IMR-90 (cell line): Measurements from ENCODE around the gene FEV. TPM values are rescaled to one million over a fixed set of nuclear protein-coding genes. Genes with fewer than 3 reads are reported as not detected.

Experiments
- ATAC-seq: fragments of 200-7000 bp; cut with Tn5 transposase; 2 replicates; pipeline ENCODE4 v1.9.1; 2020; ENCODE audit warnings: low read depth, mild to moderate bottlenecking, moderate library complexity
- BruUV-seq: library from RNA; stranded (reverse); fragments of 400-500 nt; replicated peaks from 2 replicates; lab custom pipeline; 2021; lab: Mats Ljungman, UMichigan
- CTCF ChIA-PET: fragments of 300-600 bp; formaldehyde crosslinking; extraction: SDS; loops from one replicate; lab custom pipeline; 2021; ENCODE audit warnings: antibody characterized with exemption; lab: Yijun Ruan, JAX
- POLR2A ChIA-PET: fragments of 300-600 bp; sonication (Branson Sonifier 250); formaldehyde crosslinking; loops from one replicate; lab custom pipeline; 2022; ENCODE audit warnings: antibody characterized with exemption; ENCODE audit not compliant: unreplicated experiment; lab: Charles Lee
- DNase-seq: peaks from one replicate; pipeline ENCODE4 v3.0.0; 2013
- H2AFZ ChIP-seq: replicated peaks from 2 replicates; pipeline ENCODE3; 2013; ENCODE audit warnings: low read length, mild to moderate bottlenecking; ENCODE audit not compliant: poor library complexity
- H2AK5ac ChIP-seq: 2 replicates; pipeline ENCODE4 v1.6.1; 2013; ENCODE audit warnings: low read depth, low read length, inconsistent platforms
- H2AK9ac ChIP-seq: replicated peaks from 2 replicates; pipeline ENCODE3; 2013; ENCODE audit warnings: mild to moderate bottlenecking, low read depth, low read length, moderate library complexity; ENCODE audit not compliant: poor library complexity
- H2BK120ac ChIP-seq: 2 replicates; pipeline ENCODE4 v1.6.1; 2013; ENCODE audit warnings: low read depth, low read length, inconsistent platforms
- H2BK15ac ChIP-seq: 3 replicates; pipeline ENCODE4 v1.6.1; 2013; ENCODE audit warnings: low read depth, low read length, inconsistent platforms
- H2BK20ac ChIP-seq: 2 replicates; pipeline ENCODE4 v1.6.1; 2013; ENCODE audit warnings: low read depth, mild to moderate bottlenecking, inconsistent platforms, low read length, moderate library complexity
- H2BK5ac ChIP-seq: 2 replicates; pipeline ENCODE4 v1.6.1; 2013; ENCODE audit warnings: mild to moderate bottlenecking, low read depth, low read length, inconsistent platforms; ENCODE audit not compliant: poor library complexity, severe bottlenecking
- H3K14ac ChIP-seq: replicated peaks from 2 replicates; pipeline ENCODE4 v1.6.1; 2013; ENCODE audit warnings: low read depth, low read length, inconsistent platforms
- H3K18ac ChIP-seq: 2 replicates; pipeline ENCODE4 v1.6.1; 2013; ENCODE audit warnings: low read depth, low read length, control low read depth
- H3K23ac ChIP-seq: 2 replicates; pipeline ENCODE4 v1.6.1; 2013; ENCODE audit warnings: low read depth, low read length, inconsistent platforms
- H3K27ac ChIP-seq: 2 replicates; pipeline ENCODE4 v1.5.1; 2013; ENCODE audit warnings: mild to moderate bottlenecking, control low read depth, low read length; ENCODE audit not compliant: insufficient read depth
- H3K27me3 ChIP-seq: 2 replicates; pipeline ENCODE4 v1.6.1; 2013; ENCODE audit warnings: low read length; ENCODE audit not compliant: control insufficient read depth, insufficient read depth
- H3K36me3 ChIP-seq: 2 replicates; pipeline ENCODE4 v1.6.1; 2013; ENCODE audit warnings: low read length, mixed read lengths; ENCODE audit not compliant: control insufficient read depth, insufficient read depth
- H3K4ac ChIP-seq: 2 replicates; pipeline ENCODE4 v1.6.1; 2013; ENCODE audit warnings: low read depth, low read length, inconsistent platforms
- H3K4me1 ChIP-seq: 2 replicates; pipeline ENCODE4 v1.6.1; 2013; ENCODE audit warnings: low read length, mixed read lengths; ENCODE audit not compliant: control insufficient read depth, insufficient read depth
- H3K4me2 ChIP-seq: 2 replicates; pipeline ENCODE4 v1.6.1; 2013; ENCODE audit warnings: low read depth, mild to moderate bottlenecking, control low read depth, low read length, moderate library complexity
- H3K4me3 ChIP-seq: 2 replicates; pipeline ENCODE4 v1.5.1; 2013; ENCODE audit warnings: low read depth, mild to moderate bottlenecking, control low read depth, low read length, moderate library complexity; ENCODE audit not compliant: insufficient read depth
- H3K56ac ChIP-seq: 2 replicates; pipeline ENCODE4 v1.6.1; 2013; ENCODE audit warnings: low read length, inconsistent platforms; ENCODE audit not compliant: insufficient read depth; ENCODE audit errors: extremely low read depth
- H3K79me1 ChIP-seq, 2 experiments: 2 replicates each; pipeline ENCODE4 v1.6.1; 2013; ENCODE audit warnings: low read length in 2 of 2, inconsistent platforms in 1 of 2, low read depth in 1 of 2
- H3K9ac ChIP-seq: 2 replicates; pipeline ENCODE4 v1.6.1; 2013; ENCODE audit warnings: low read depth, low read length, control low read depth
- H3K9me1 ChIP-seq: 2 replicates; pipeline ENCODE4 v1.6.1; 2013; ENCODE audit warnings: low read length, inconsistent platforms; ENCODE audit not compliant: insufficient read depth
- H3K9me3 ChIP-seq: 2 replicates; pipeline ENCODE4 v1.6.1; 2013; ENCODE audit warnings: low read length; ENCODE audit not compliant: control insufficient read depth, insufficient read depth
- H4K20me1 ChIP-seq: 2 replicates; pipeline ENCODE4 v1.6.1; 2013; ENCODE audit warnings: low read length, inconsistent platforms; ENCODE audit not compliant: insufficient read depth
- H4K5ac ChIP-seq: 2 replicates; pipeline ENCODE4 v1.6.1; 2013; ENCODE audit warnings: mild to moderate bottlenecking, low read depth, low read length, control low read depth
- H4K8ac ChIP-seq, 2 experiments: 2 replicates each; pipeline ENCODE4 v1.6.1; 2013; ENCODE audit warnings: low read depth in 2 of 2, low read length in 2 of 2, control low read depth in 1 of 2, inconsistent platforms in 1 of 2
- H4K91ac ChIP-seq: 2 replicates; pipeline ENCODE4 v1.6.1; 2013; ENCODE audit warnings: low read depth, low read length, inconsistent platforms; ENCODE audit not compliant: insufficient read depth
- BHLHE40 ChIP-seq: fragments of 150-350 bp; IDR thresholded peaks from 2 replicates; pipeline ENCODE4 v1.6.1; 2016; ENCODE audit warnings: mild to moderate bottlenecking, low read depth, low read length
- CEBPB ChIP-seq: IDR thresholded peaks from 2 replicates; pipeline ENCODE4 v1.6.1; 2012; ENCODE audit warnings: low read depth, low read length, improper control_type of control experiment
- CHD1 ChIP-seq: IDR thresholded peaks from 2 replicates; pipeline ENCODE4 v1.6.1; 2012; ENCODE audit warnings: low read depth, low read length, improper control_type of control experiment
- FOS ChIP-seq: fragments of 150-350 bp; IDR thresholded peaks from 2 replicates; pipeline ENCODE4 v1.6.1; 2016; ENCODE audit warnings: low read depth, low read length
- MAFK ChIP-seq: IDR thresholded peaks from 2 replicates; pipeline ENCODE4 v1.6.1; 2012; ENCODE audit warnings: low read depth, low read length, improper control_type of control experiment
- MAZ ChIP-seq: IDR thresholded peaks from 2 replicates; pipeline ENCODE4 v1.6.1; 2012; ENCODE audit warnings: low read depth, mild to moderate bottlenecking, low read length, improper control_type of control experiment, moderate library complexity, borderline replicate concordance
- MXI1 ChIP-seq: IDR thresholded peaks from 2 replicates; pipeline ENCODE4 v1.6.1; 2012; ENCODE audit warnings: low read depth, mild to moderate bottlenecking, low read length, moderate library complexity, borderline replicate concordance
- NFE2L2 ChIP-seq: fragments of 150-350 bp; IDR thresholded peaks from 2 replicates; pipeline ENCODE4 v1.6.1; 2016; ENCODE audit warnings: low read depth, mild to moderate bottlenecking, low read length
- POLR2A ChIP-seq: IDR thresholded peaks from 2 replicates; pipeline ENCODE4 v1.6.1; 2012; ENCODE audit warnings: mild to moderate bottlenecking, low read depth, low read length
- RAD21 ChIP-seq: IDR thresholded peaks from 2 replicates; pipeline ENCODE4 v1.6.1; 2012; ENCODE audit warnings: low read length, improper control_type of control experiment
- RCOR1 ChIP-seq: IDR thresholded peaks from 2 replicates; pipeline ENCODE4 v1.6.1; 2012; ENCODE audit warnings: mild to moderate bottlenecking, low read length, improper control_type of control experiment; ENCODE audit not compliant: insufficient replicate concordance
- RFX5 ChIP-seq: IDR thresholded peaks from 2 replicates; pipeline ENCODE4 v1.8.0; 2012; ENCODE audit warnings: low read depth, mild to moderate bottlenecking, low read length, moderate library complexity
- SMC3 ChIP-seq: fragments of 150-350 bp; IDR thresholded peaks from 2 replicates; pipeline ENCODE4 v1.6.1; 2016; ENCODE audit warnings: low read depth, mild to moderate bottlenecking, antibody characterized with exemption, low read length, moderate library complexity
- USF2 ChIP-seq: fragments of 150-350 bp; IDR thresholded peaks from 2 replicates; pipeline ENCODE4 v1.6.1; 2017; ENCODE audit warnings: mild to moderate bottlenecking, antibody characterized with exemption, low read length, low read depth
- WGBS, 2 experiments: methylation state at CpG; one replicate each; pipeline versions ENCODE4 v1.1.5 to v1.1.7; 2013; ENCODE audit warnings: missing lambda C conversion rate in 2 of 2; ENCODE audit not compliant: insufficient read length in 1 of 2; ENCODE audit errors: extremely low coverage in 2 of 2; 5-methylcytosine and 5-hydroxymethylcytosine counted together
- dilution Hi-C: fragments of 300-500 bp; cut with HindIII; formaldehyde crosslinking; loops from one replicate; pipeline ENCODE4 v1.14.3; 2018; ENCODE audit warnings: low sequenced_read_pairs; ENCODE audit not compliant: unreplicated experiment
- in situ Hi-C: fragments of 300-500 bp; cut with MboI; formaldehyde crosslinking; loops from 3 replicates; pipeline ENCODE4 v1.14.3; 2019; ENCODE audit warnings: low sequenced_read_pairs, inconsistent platforms, mixed read lengths
- intact Hi-C: fragments of 100-400 bp; cut with micrococcal nuclease; formaldehyde crosslinking; loops from 2 replicates; pipeline ENCODE4 v1.10.0; 2022
- polyA plus RNA-seq, 3 experiments: library from polyadenylated mRNA; depleted of rRNA; stranded (reverse); fragments of >200 nt; gene quantifications; 2 replicates each; pipeline ENCODE4 v1.2.3, GENCODE V29; 2012; ENCODE audit warnings: low replicate concordance in 1 of 3
- total RNA-seq: library from RNA; depleted of rRNA; stranded (reverse); fragments of >200 nt; gene quantifications from 2 replicates; pipeline ENCODE4 v1.2.3, GENCODE V29; 2012
- TF ChIP-seq, protein P1 (sequence below): conservative IDR thresholded peaks from 2 replicates; pipeline ENCODE4 v1.5.1; 2012; ENCODE audit warnings: mild to moderate bottlenecking, low read depth, low read length, improper control_type of control experiment
- TF ChIP-seq, protein P2 (sequence below): fragments of 150-350 bp; IDR thresholded peaks from 2 replicates; pipeline ENCODE4 v1.6.1; 2016; ENCODE audit warnings: low read depth, mild to moderate bottlenecking, low read length, moderate library complexity, borderline replicate concordance

The FEV gene
- total and polyA plus RNA-seq, 2 of the 4 experiments (the other 2 are of a cell fraction), result not detected

- ATAC-seq (peak; percentile 94), DNase-seq (peak; percentile 72)
- Histone ChIP-seq H3K4me2 (peak within 1 kb of the TSS; percentile 85), H2AFZ (peak within 1 kb of the TSS; percentile 87), H3K14ac (no peak within 1 kb of the TSS), H3K18ac (no peak within 1 kb of the TSS), H2BK120ac (no peak within 1 kb of the TSS), H3K4me1 (no peaks in the 10 kb centered on the region), H3K9me1 (0 out of 2 replicates have a peak, but pooled peaks cover 4% of the 10 kb centered on the region), H4K8ac (no peak within 1 kb of the TSS), H2BK15ac (no peak within 1 kb of the TSS), H3K4ac (no peak within 1 kb of the TSS), H3K79me1 (no peaks in the 10 kb centered on the region), H2BK20ac (no peak within 1 kb of the TSS), H3K27me3 (peaks cover 75% of the 10 kb centered on the region), H3K9me3 (no peaks in the 10 kb centered on the region), H2BK5ac (no peak within 1 kb of the TSS), H4K91ac (no peak within 1 kb of the TSS), H4K20me1 (no peaks in the 10 kb centered on the region; the same call in 1 of the 2 replicates), H3K4me3 (peak within 1 kb of the TSS; percentile 44), H3K56ac (no peak within 1 kb of the TSS), H3K23ac (no peak within 1 kb of the TSS), H3K36me3 (no peaks in the 10 kb centered on the region), H2AK5ac (no peak within 1 kb of the TSS), H3K9ac (no peak within 1 kb of the TSS), H4K5ac (no peak within 1 kb of the TSS), H3K27ac (no peak within 1 kb of the TSS), H2AK9ac (no peak within 1 kb of the TSS)
- POLR2A ChIA-PET, result no interaction called here
- CTCF ChIA-PET, result interaction anchor here (0.6 kb wide), 1 partner anchor 21 kb away, joined by 4 read pairs; no protein-coding TSS in a partner anchor
- TF ChIP-seq RFX5 (no peak), CEBPB (no peak), CHD1 (no peak), MAFK (no peak), MAZ (no peak), RAD21 (no peak), MXI1 (no peak), RCOR1 (no peak), USF2 (no peak), POLR2A (no peak), NFE2L2 (no peak), BHLHE40 (no peak), FOS (no peak), SMC3 (no peak)
- TF ChIP-seq, protein P1, sequence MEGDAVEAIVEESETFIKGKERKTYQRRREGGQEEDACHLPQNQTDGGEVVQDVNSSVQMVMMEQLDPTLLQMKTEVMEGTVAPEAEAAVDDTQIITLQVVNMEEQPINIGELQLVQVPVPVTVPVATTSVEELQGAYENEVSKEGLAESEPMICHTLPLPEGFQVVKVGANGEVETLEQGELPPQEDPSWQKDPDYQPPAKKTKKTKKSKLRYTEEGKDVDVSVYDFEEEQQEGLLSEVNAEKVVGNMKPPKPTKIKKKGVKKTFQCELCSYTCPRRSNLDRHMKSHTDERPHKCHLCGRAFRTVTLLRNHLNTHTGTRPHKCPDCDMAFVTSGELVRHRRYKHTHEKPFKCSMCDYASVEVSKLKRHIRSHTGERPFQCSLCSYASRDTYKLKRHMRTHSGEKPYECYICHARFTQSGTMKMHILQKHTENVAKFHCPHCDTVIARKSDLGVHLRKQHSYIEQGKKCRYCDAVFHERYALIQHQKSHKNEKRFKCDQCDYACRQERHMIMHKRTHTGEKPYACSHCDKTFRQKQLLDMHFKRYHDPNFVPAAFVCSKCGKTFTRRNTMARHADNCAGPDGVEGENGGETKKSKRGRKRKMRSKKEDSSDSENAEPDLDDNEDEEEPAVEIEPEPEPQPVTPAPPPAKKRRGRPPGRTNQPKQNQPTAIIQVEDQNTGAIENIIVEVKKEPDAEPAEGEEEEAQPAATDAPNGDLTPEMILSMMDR, result no peak
- TF ChIP-seq, protein P2, sequence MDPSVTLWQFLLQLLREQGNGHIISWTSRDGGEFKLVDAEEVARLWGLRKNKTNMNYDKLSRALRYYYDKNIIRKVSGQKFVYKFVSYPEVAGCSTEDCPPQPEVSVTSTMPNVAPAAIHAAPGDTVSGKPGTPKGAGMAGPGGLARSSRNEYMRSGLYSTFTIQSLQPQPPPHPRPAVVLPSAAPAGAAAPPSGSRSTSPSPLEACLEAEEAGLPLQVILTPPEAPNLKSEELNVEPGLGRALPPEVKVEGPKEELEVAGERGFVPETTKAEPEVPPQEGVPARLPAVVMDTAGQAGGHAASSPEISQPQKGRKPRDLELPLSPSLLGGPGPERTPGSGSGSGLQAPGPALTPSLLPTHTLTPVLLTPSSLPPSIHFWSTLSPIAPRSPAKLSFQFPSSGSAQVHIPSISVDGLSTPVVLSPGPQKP, result no peak
- in situ Hi-C loops (no loop called here), dilution Hi-C loops (no loop called here), intact Hi-C loops (no loop called here)
- BruUV-seq, result no TSS peak
- 0% methylated on average over 13 of the region's 37 CpGs; no CpG with 5 or more reads in 1 of the 2 experiments for WGBS, 2 experiments
These were observed 25.7 kb downstream of the FEV start, which contains the start of gene CDK5R2 for GRCh38 chr2:218959141-218959731. TSS of gene CDK5R2 (plus strand) at chr2:218959666. CDS start at chr2:218959821, 155 bp downstream.
